Measurements from ENCODE around the gene RNF43. TPM values are rescaled to one million over a fixed set of nuclear protein-coding genes. Genes with fewer than 3 reads are reported as not detected.

RNF43 gene
- total RNA-seq, 1 experiment from 2014 or later = 0.42 TPM

- H3K56ac ChIP-seq (ENCODE audit: insufficient read length, low read depth, low read length) = no peak overlapping the region
- no peak overlapping the region for H3K14ac ChIP-seq (ENCODE audit: insufficient read depth, low read length)
- no peaks in the 10 kb centered on the region for H3K27me3 ChIP-seq (ENCODE audit: insufficient read depth, low read length)
- H2BK15ac ChIP-seq (ENCODE audit: low read depth, low read length) = no peak overlapping the region
- H4K5ac ChIP-seq (ENCODE audit: insufficient read length, low read depth, low read length) = no peak overlapping the region
- no peak overlapping the region for H2BK20ac ChIP-seq (ENCODE audit: low read depth, low read length, poor library complexity, severe bottlenecking)
- H3K27ac ChIP-seq (ENCODE audit: insufficient read length, low read depth, low read length) = no peak overlapping the region
- H2AK5ac ChIP-seq (ENCODE audit: insufficient read length, low read length) = no peak overlapping the region
- H3K9me3 Mint-ChIP-seq = no peaks in the 10 kb centered on the region
- H3K4me1 ChIP-seq (ENCODE audit: insufficient read depth, low read length) = no peaks in the 10 kb centered on the region
- no peak overlapping the region for H2BK5ac ChIP-seq (ENCODE audit: insufficient read length, low read length)
- TF ChIP-seq CTCF (conservative IDR thresholded peaks at IDR 0.05) = no peak
- H2BK120ac ChIP-seq (ENCODE audit: low read depth, low read length, poor library complexity, severe bottlenecking) = no peak overlapping the region
- H2AFZ ChIP-seq (ENCODE audit: low read length) = no peak overlapping the region
- no CpG with 5 or more reads among the region's 6 CpGs for WGBS (ENCODE audit: extremely low coverage, insufficient read length, low lambda C conversion rate)
- peak overlapping the region; percentile 56 to 81 for H3K4me3 Mint-ChIP-seq
- H2BK12ac ChIP-seq (ENCODE audit: insufficient read length, low read depth, low read length) = no peak overlapping the region
- H3K23me2 ChIP-seq (ENCODE audit: insufficient read length, low read depth, low read length, poor library complexity, severe bottlenecking) = peaks cover 4% of the 10 kb centered on the region
- H3K79me1 ChIP-seq (ENCODE audit: insufficient read depth, low read depth, low read length, poor library complexity, severe bottlenecking) = no peaks in the 10 kb centered on the region
- peak overlapping the region; percentile 61 for H3K9ac ChIP-seq (ENCODE audit: extremely low read depth, insufficient read length, low read length)
- H4K91ac ChIP-seq (ENCODE audit: insufficient read length, low read depth, low read length) = no peak overlapping the region
- H3K9me3 ChIP-seq (ENCODE audit: control insufficient read depth, low read depth, low read length) = no peaks in the 10 kb centered on the region
- no peak overlapping the region for H3K23ac ChIP-seq (ENCODE audit: insufficient read length, low read depth, low read length)
- no peak overlapping the region for H4K8ac ChIP-seq (replicated peaks; ENCODE audit: insufficient read length, low read depth, low read length)
- H3K4me1 Mint-ChIP-seq = peaks cover 29 to 33% of the 10 kb centered on the region in 2 experiments
- H3K27ac Mint-ChIP-seq = peak overlapping the region; percentile 65 to 84 (median 78); a peak in 4 of 7 replicates
- H3T11ph ChIP-seq (ENCODE audit: low read length) = no peak overlapping the region
- no peak overlapping the region for H3K18ac ChIP-seq (ENCODE audit: insufficient read length, low read depth, low read length)
- H3K36me3 Mint-ChIP-seq (ENCODE audit: insufficient read depth in 1 of 3, low read depth in 3 of 3) = no peaks in the 10 kb centered on the region
- no peaks in the 10 kb centered on the region for H4K20me1 ChIP-seq (ENCODE audit: control insufficient read depth, insufficient read depth, insufficient read length)
- no peak for DNase-seq
- no peak overlapping the region for H3K4ac ChIP-seq (ENCODE audit: low read depth, low read length)
- peak overlapping the region; percentile 65 for H3K4me2 ChIP-seq (ENCODE audit: insufficient read depth, insufficient read length, low read length)
- H3K79me2 ChIP-seq (ENCODE audit: insufficient read depth, low read length) = no peaks in the 10 kb centered on the region
- H3K27me3 Mint-ChIP-seq (ENCODE audit: low read depth) = peaks cover 10% of the 10 kb centered on the region; the same call in 1 of the 2 replicates
Measured at GRCh38 chr17:58416937-58417299, 416 bp downstream of the RNF43 start.
